Adrenal gland (tissue), 19 donors: Measurements from ENCODE around the gene SMARCC2. TPM values are rescaled to one million over a fixed set of nuclear protein-coding genes. Genes with fewer than 3 reads are reported as not detected.
A peak's percentile ranks its signal among the peaks of the same experiment; 100 is the strongest.

Source experiments
- DNase-seq, 7 donors: peaks; one replicate each; pipeline ENCODE4 v3.0.0-alpha.2; 2019 to 2020
- H3K27ac ChIP-seq, 5 donors: fragments of 200-600 bp; sonication (generic) in 4 of 5; 1 replicate in 3 of 5; 2 replicates in 2 of 5; pipeline versions ENCODE4 v1.5.1 to v1.8.0; 2016 to 2020; ENCODE audit warnings: mild to moderate bottlenecking in 1 of 5
- H3K27me3 ChIP-seq: fragments of 200-600 bp; 2 replicates; pipeline ENCODE4 v1.8.0; 2021
- H3K36me3 ChIP-seq, 2 donors: fragments of 200-600 bp; replicated peaks in 1 of 2; 1 replicate in 1 of 2; 2 replicates in 1 of 2; pipeline versions ENCODE4 v1.5.1 to v1.8.0; 2018 to 2022
- H3K4me1 ChIP-seq, 2 donors: fragments of 200-600 bp; replicated peaks in 1 of 2; 1 replicate in 1 of 2; 2 replicates in 1 of 2; pipeline versions ENCODE4 v1.5.1 to v1.8.0; 2018 to 2021
- H3K4me3 ChIP-seq, 4 donors: fragments of 200-600 bp; sonication (generic) in 3 of 4; one replicate each; pipeline ENCODE4 v1.5.1; 2016 to 2018
- H3K9me3 ChIP-seq, 3 donors: fragments of 200-600 bp; sonication (generic) in 1 of 3; replicated peaks in 1 of 3; 1 replicate in 2 of 3; 2 replicates in 1 of 3; pipeline versions ENCODE4 v1.5.1 to v1.8.0; 2016 to 2021
- CTCF ChIP-seq, 6 experiments: fragments of 450-650 bp in 4 of 6; fragments of 200-600 bp in 2 of 6; sonication (generic) in 1 of 6; IDR thresholded peaks; 1 replicate in 5 of 6; 2 replicates in 1 of 6; pipeline versions ENCODE4 v1.5.1 to v1.8.0; 2016 to 2021; ENCODE audit warnings: antibody characterized with exemption in 6 of 6, mild to moderate bottlenecking in 2 of 6, moderate library complexity in 1 of 6
- POLR2A ChIP-seq, 2 donors: fragments of 450-650 bp; IDR thresholded peaks; one replicate each; pipeline ENCODE4 v1.6.1; 2017; ENCODE audit warnings: antibody characterized with exemption in 2 of 2, mild to moderate bottlenecking in 2 of 2, moderate library complexity in 1 of 2
- WGBS, 4 donors: extraction: QIAGEN DNeasy Blood & Tissue Kit in 2 of 4; methylation state at CpG; one replicate each; pipeline versions ENCODE4 v1.1.5 to v1.1.7; 2013 to 2017; 5-methylcytosine and 5-hydroxymethylcytosine counted together
- intact Hi-C, 2 donors: fragments of 100-400 bp; cut with DNase I; formaldehyde crosslinking; loops; one replicate each; pipeline versions ENCODE4 v1.14.1 to v1.15.0; 2022 to 2023
- long read RNA-seq, 10 donors: library from polyadenylated mRNA in 3 of 10; unstranded in 2 of 10; stranded (forward) in 1 of 10; transcript quantifications; one replicate each; pipeline ENCODE4 v2.0.0 and lab custom pipeline, GENCODE V29; 2021 to 2026
- polyA plus RNA-seq, 3 donors: library from polyadenylated mRNA; stranded (reverse); fragments of 200-250 nt in 2 of 3; fragments of 350-450 nt in 1 of 3; fragmentation: Illumina TruSeq in 1 of 3; extraction: RNeasy Lipid Tissue Mini Kit (QIAGEN cat#74804) in 1 of 3; gene quantifications; one replicate each; pipeline ENCODE4 v1.2.3, GENCODE V29; 2013 to 2014
- total RNA-seq, 9 donors: library from RNA; depleted of rRNA in 4 of 9; stranded (reverse); fragments of >200 nt in 4 of 9; fragments of 120-200 nt in 1 of 9; fragmentation: NEBNext Ultra II Directional in 1 of 9; extraction: Animal tissue kit (Norgen Biotek cat#: 25700) in 1 of 9; gene quantifications; one replicate each; pipeline versions ENCODE4 v1.1.0 to v1.2.4, GENCODE V29; 2013 to 2023
- donor health status: healthy with polysubstance abuse.
- donor health status: Bipolar disorder and iron deficiency.
- donor health status: DM: yes; HTN: yes; CAD: no.
- donor health status: DM: no; HTN: no; CAD: no.
- donor health status: DM: no; HTN: no; CAD: no.
- donor health status: DM: yes; HTN: yes; CAD: no.

Gene SMARCC2
- 100 to 1,000 TPM in 1 of 9 donors, 10 to 100 TPM in 8; 36.3 to 102 (median 64.0) TPM for total RNA-seq
- 10 to 100 TPM; 22.8 to 75.1 (median 46.6) TPM for polyA plus RNA-seq
- long read RNA-seq, donor 1, result 0 reads
- long read RNA-seq, donor 2, full-length matches to known transcripts, result 3 of 3 reads
- long read RNA-seq, donor 2, partial matches to known transcripts, result 0 of 3 reads
- long read RNA-seq, donor 2, other reads (novel, unspliced or antisense), result 0 of 3 reads
- long read RNA-seq, donor 3, result 0 reads
- long read RNA-seq, donor 4, full-length matches to known transcripts, result 1 of 30 reads
- long read RNA-seq, donor 4, partial matches to known transcripts, result 25 of 30 reads
- long read RNA-seq, donor 4, other reads (novel, unspliced or antisense), result 4 of 30 reads
- long read RNA-seq, donor 5, full-length matches to known transcripts, result 47 of 156 reads
- long read RNA-seq, donor 5, partial matches to known transcripts, result 24 of 156 reads
- long read RNA-seq, donor 5, other reads (novel, unspliced or antisense), result 85 of 156 reads
- long read RNA-seq, donor 6, partial matches to known transcripts, result 22 of 28 reads
- long read RNA-seq, donor 6, other reads (novel, unspliced or antisense), result 3 of 28 reads
- long read RNA-seq, donor 7, partial matches to known transcripts, result 0 of 1 reads
- long read RNA-seq, donor 7, other reads (novel, unspliced or antisense), result 0 of 1 reads
- long read RNA-seq, donor 8, full-length matches to known transcripts, result 1 of 1 reads
- long read RNA-seq, donor 8, partial matches to known transcripts, result 0 of 1 reads
- long read RNA-seq, donor 8, other reads (novel, unspliced or antisense), result 0 of 1 reads
- long read RNA-seq, donor 9, partial matches to known transcripts, result 6 of 6 reads
- long read RNA-seq, donor 9, other reads (novel, unspliced or antisense), result 0 of 6 reads
- long read RNA-seq, donor 10, full-length matches to known transcripts, result 3 of 3 reads
- long read RNA-seq, donor 10, partial matches to known transcripts, result 0 of 3 reads
- long read RNA-seq, donor 10, other reads (novel, unspliced or antisense), result 0 of 3 reads

- H3K9me3 ChIP-seq, result no peaks in the 10 kb centered on the region
- TF ChIP-seq CTCF (IDR thresholded peaks at IDR 0.05) (peak; percentile 43 to 91 (median 68)), POLR2A (IDR thresholded peaks at IDR 0.05) (peak in 1 of 2 donors; percentile 60)
- peak; percentile 86 to 93 (median 90) for DNase-seq
- 0 to 1% (median 0%) methylated on average over 8 to 92 of the region's 93 CpGs for WGBS, 4 donors
- peaks cover 16 to 25% of the 10 kb centered on the region in 2 donors for H3K4me1 ChIP-seq
- intact Hi-C loops, result loop anchor here (2.0 kb wide), 2 partner anchors 65 to 69 kb away; no protein-coding TSS in a partner anchor
- H3K36me3 ChIP-seq, result peaks cover 0 to 19% of the 10 kb centered on the region in 2 donors
- H3K27ac ChIP-seq, result peak within 1 kb of the TSS; percentile 66 to 92 (median 76)
- no peaks in the 10 kb centered on the region for H3K27me3 ChIP-seq
- peak within 1 kb of the TSS in 3 of 4 donors; percentile 61 to 88 (median 86) for H3K4me3 ChIP-seq
These were observed at the start of gene SMARCC2 for GRCh38 chr12:56189099-56189917. Gene SMARCC2 (minus strand): TSS chr12:56189483. CDS start chr12:56189461, 22 bp downstream.

GRCh38 chr12:56237552-56237951 is 48.3 kb upstream of the SMARCC2 start:
- Histone ChIP-seq H3K9me3 (no peaks in the 10 kb centered on the region), H3K36me3 (peaks cover 0 to 35% of the 10 kb centered on the region in 2 donors), H3K27me3 (no peaks in the 10 kb centered on the region), H3K4me1 (peaks cover 10 to 19% of the 10 kb centered on the region in 2 donors), H3K4me3 (no peak overlapping the region), H3K27ac (no peak overlapping the region)
- no peak for DNase-seq
- 83 to 90% (median 85%) methylated on average over 11 of the region's 11 CpGs for WGBS, 4 donors
- intact Hi-C loops, result no loop called here
- no peak for TF ChIP-seq CTCF (IDR thresholded peaks at IDR 0.05)
- TF ChIP-seq POLR2A (IDR thresholded peaks at IDR 0.05), result no peak

- H3K4me1 ChIP-seq, result peaks cover 5 to 14% of the 10 kb centered on the region in 2 donors
- peaks cover 0 to 30% of the 10 kb centered on the region in 2 donors for H3K36me3 ChIP-seq
- no peaks in the 10 kb centered on the region for H3K9me3 ChIP-seq
- H3K27ac ChIP-seq, result no peak overlapping the region
- H3K27me3 ChIP-seq, result no peaks in the 10 kb centered on the region
- intact Hi-C loops, result no loop called here
- no peak overlapping the region for H3K4me3 ChIP-seq
- no peak for TF ChIP-seq POLR2A (IDR thresholded peaks at IDR 0.05)
- no peak for TF ChIP-seq CTCF (IDR thresholded peaks at IDR 0.05)
- no peak for DNase-seq
- WGBS, 4 donors, result 69 to 91% (median 82%) methylated on average over 2 to 5 of the region's 5 CpGs
These were observed 47.7 kb upstream of the SMARCC2 start for GRCh38 chr12:56236985-56237384.
